NCI-H2171 treated with DMSO at 0.1 percent for 48 hours (cell line): Measurements from ENCODE around the gene GRP.

ENCODE experiments used
- DNase-seq: peaks from one replicate; lab custom pipeline; 2025; lab: John Stamatoyannopoulos, UW

GRP gene

DNA sequence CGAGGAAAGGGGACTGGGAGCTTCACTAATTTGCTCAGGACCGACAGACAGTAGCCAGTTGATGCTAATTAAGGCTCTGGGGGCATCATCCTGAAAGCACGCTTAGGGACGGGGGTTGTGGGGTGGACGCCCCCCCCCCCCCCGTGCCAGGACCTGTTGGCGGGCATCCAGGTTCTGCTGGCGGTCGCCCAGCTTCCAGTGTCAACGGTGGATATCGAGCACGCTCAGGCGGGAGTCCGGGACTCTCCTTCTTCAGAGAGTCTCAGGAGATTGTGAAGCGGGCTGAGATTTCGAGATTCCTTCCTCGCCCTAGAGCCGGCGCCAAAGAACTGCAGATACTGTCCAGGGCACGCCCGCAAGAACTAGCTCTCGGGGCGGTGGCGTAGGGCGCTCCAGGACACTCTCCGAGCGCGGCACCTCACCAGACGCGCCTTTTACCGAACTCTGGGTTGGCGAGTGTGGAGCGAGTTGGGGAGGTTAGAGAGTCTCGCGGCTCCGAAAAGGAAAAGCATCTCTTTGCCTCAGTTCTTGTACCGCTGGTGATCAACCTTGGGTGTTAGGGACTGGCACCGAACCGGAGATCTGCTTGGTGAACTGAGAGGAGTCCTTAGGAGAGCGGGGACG lies 47.7 kb downstream of the GRP start:
- DNase-seq, result no peak

DNA sequence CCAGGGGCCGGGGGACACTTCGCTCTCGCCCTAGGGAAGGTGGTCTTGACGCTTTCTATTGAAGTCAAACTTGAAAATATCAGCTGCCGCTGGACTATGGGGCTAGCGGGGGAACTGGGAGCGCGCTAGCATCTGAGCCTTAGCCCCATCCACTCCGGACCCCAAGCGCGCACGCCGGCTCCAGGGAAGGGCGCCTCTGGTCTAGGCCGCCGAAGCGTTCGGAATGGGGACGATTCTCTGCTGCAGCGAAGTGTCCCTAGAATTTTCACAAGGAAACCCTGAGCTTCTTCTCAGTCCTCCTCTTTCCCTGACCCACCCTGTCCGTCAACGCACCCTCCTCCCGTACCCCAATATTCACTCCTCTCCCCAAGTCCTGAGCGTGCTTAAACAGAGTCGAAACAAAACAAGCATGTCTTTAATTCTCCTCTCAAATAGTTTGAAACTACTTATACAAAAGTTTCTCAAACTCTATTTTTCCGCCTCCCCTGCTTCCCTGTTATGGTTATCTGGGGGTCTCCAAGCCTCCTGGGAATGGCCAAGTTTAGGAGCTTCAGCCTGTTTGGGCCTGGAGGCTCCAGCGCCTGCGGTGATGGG lies 48.3 kb downstream of the GRP start:
- no peak for DNase-seq

DNA sequence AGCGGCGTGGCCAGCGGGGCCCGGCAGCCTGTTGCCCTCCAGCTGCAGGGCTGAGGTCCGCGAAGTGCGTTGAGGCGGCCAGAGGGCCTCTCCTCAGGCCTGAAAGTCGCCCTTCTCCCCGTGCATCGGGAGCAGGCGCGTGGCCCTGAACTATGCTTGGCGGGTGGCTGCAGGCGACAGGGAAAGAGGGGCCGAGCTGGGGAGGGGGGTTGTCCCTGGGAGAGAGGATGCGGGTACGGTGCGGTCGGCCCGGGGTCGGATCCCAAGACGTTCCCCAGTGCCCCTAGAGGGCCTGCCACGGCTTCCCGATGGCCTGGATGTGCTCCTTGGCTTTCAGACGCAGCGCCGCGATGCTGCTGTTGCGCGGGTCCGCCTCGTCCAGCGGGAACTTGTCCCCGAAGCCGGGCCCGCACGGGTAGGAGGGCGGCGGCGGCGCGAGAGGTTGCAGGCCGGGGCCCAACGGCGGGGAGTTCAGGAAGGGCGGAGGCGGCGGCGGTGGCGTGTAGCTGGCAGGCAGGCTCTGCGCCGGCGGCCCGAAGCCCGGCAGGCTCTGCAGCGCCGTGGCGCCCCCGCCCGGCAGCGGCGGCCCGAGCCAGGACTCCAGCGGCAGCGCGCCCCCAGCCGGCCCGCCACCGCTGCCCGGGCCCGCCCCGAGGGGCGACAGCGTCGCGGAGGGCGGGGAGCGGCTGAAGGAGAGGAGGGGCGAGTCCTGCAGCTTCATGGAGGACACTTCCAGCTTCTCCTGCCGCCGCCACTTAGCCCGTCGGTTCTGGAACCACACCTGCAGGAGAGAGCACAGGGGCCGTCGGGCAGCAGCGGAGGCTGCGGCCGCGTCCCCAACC lies 49.0 kb downstream of the GRP start:
- no peak for DNase-seq

DNA sequence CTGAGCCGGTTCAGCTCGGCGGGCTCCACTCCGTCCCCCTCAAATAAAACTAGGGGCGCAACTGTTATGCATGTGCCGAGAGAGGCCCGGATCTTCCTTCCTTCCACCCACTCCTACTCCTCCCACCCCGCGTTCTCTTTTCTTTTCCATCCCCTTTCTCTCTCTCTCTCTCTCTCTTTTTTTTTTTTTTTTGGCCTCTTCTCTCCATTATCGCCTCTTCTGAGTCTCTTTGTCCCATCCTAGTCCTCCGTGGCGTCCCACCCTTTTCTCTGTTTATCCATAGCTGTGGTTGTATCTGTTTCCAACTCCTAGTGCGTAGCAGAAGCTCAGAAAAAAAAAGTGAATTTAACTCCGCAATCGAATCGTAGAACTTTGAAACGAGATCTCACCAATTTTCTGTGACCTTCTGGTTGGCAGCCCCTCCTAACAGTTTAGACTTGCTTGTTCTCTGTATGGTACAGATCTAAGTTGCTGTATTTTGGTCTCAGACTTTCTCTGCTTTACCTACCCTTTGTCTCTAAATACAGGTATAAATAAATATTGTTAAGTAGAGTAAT lies 49.7 kb downstream of the GRP start:
- no peak for DNase-seq

DNA sequence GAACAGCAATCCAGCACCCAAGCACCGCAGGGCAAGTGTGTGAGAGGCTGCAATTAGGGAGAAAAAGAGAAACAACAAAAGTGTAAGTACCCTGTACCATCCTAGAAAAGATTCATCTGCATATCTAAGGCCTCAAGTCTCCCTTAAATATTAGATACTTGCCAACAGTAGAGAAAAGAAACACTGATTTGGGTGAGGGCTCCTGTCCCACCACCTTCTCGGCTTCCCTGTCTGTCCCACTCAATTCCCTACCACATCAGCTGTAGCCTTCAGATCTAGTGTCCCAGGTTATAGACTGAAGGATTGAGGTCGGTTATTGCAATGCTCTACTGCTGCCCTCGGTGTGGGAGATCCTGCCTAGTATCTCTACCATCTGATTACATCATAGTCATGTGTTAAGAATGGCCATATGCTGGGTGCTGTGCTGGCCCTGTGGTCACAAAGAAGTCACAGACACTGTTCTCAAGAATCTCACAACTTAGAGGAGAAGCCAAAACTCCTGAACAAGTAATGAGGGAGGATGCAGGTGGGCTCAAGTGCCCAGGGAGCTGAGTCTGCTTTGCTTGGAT lies 50.8 kb downstream of the GRP start:
- no peak for DNase-seq

DNA sequence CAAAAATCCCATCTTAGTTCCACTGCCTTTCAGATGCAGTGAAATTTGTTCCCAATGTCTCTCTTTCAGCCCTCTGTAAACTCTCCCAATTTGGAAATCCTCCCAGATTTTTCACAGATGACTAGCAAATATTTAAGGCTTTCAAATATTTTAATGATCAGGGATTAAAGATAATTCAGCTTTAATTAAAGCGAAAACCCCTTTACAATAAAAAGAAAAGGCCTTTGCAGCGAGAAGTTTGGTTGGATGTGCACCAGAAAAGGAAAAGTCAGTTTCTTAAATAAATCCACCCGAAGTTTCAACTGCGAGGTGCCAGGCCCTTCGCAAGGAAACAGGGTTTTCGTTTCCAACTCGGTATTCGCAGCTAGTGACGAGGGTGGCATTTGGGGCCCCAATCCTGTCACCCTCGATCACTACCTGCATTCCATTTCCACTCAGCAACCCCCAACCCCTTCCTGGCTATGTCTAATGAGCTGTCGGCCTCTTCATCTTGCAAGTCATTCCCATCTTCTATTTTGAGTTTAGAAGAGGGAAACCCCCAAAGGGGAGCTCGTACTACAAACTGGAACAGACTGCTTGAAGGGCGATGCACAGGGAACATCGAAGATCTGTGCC lies 51.8 kb downstream of the GRP start:
- no peak for DNase-seq

DNA sequence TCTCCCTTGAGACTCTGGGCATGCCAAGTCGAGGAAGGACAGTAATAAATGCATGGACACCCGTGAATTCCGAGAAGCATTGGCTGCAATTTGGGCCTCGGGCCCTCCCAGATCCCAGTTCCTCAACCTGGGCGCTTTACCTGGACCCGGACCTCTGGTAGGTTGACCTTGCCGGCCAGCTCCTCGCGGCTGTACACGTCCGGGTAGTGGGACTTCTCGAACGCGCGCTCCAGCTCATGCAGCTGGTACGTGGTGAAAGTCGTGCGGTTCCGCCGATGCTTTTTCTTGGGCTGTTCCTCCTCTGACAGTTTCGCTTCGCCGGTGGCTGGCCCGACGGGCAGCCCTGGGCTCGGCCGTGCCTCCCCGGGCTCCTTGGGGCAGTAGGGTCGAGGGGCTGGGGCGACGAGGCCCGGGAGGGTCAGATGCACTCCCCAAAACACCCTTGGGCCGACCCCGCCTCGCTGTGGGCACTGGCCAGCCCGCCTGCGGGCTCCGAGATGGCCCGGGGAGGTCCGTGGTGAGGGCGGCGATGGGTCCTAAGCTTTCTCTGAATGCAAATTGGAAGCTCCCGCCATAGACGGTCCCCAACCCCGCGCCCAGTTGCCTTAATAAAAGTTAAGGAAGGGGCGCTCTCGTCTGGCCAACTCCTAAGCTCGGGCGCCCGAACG lies 52.4 kb downstream of the GRP start:
- DNase-seq, result no peak

DNA sequence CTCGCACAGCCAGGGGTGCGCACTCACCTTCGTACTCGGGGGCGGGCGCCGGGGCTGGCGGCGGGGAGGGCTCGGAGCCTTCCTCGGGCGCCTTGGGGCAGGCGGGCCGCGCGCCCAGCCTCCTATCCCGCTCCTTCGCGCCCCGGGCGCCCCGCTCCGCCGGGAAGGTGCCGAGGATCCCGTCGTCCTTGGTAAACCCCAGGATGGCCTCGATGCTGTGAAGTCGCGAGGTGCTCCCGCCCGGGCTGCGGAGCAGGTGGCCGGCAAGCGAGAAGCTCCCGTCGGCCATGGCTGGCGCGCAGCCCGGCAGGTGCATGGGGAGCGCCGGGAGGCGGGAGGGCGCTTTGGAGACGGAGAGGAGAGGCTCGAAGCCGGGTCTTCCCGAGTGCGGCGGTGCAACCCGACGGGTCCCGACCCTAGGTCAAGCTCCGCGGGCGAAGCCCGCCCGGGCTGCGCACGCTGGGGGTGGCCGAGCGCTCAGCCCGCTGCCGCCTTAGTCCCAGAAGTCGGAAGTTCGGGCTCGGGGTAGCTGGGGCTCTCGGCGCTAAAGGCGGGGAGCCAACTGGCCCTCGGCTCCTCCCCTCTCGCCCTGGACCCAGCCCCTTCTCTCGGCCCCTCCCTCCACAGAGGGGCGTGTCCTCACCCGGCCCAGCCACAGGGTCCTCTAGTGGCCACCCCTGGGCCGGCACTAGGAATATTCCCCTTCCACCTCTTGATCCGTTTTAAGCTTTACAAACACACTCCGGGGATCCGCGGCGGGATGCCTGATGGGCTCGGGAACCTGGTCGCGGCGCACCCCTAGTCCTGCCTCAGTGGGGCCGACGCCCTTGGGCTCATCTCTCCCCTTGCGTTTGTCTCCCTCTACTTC lies 53.2 kb downstream of the GRP start, which contains the start of gene RAX:
Gene RAX (minus strand): TSS at position 564 of the 868 bp plus-strand sequence. CDS start 248 bp downstream, at position 316.
- DNase-seq, result no peak

DNA sequence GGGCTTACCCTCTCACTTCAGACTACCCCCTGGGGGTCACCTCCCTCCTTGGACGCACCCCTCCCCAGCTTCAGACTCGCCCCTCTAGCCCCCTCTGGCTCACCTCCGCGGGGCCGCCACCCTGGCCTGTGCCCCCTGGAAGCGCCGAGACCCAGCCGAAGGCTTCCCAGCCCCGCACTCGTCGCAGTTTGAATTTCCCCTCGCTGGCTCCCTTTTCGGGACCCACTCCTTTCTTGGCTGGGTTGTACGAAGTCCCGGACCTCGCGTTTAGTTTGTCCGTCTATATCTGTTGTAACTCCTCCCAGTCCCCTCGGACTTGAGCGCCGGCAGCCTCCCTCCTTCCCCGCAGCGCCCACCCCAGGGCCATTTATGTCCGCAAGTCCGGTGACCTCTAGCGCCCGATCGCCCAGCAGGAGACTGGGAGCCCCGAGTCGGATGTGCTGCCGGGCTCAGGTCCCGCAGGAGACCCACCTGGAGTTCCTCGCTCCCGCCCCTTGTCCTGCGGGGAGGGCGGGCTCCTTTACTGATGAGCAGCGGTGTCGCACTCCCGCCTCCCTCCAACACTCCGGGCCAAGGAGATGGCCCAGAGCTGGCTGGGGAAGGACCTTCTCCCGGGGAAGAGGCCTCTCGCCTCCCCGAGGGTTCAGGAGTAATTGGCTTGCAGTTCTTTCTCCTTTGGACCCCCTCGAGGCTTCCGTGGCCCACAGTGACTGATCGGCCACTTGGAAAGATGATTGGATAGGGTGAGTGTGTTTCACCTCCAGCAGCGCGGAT lies 54.0 kb downstream of the GRP start:
- DNase-seq, result no peak

DNA sequence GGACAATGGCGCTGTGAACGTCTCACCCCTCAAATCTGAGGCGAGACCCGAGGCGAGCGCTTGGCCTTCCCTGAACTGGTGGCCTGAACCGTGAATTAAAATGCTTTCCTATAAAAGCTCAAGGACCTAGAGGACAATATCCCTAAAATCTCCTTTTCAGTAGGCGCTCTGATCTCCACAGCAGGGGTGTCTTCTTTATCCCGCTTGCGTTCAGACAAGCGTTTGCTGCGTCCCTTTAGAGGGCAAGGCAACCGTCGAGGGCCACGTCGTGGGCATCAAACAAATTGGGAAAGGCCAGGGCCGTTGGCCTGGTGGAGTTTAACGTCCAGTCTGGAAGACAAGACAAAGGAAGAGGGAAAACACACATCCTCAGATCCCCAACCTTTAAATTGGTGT lies 54.6 kb downstream of the GRP start:
- no peak for DNase-seq

DNA sequence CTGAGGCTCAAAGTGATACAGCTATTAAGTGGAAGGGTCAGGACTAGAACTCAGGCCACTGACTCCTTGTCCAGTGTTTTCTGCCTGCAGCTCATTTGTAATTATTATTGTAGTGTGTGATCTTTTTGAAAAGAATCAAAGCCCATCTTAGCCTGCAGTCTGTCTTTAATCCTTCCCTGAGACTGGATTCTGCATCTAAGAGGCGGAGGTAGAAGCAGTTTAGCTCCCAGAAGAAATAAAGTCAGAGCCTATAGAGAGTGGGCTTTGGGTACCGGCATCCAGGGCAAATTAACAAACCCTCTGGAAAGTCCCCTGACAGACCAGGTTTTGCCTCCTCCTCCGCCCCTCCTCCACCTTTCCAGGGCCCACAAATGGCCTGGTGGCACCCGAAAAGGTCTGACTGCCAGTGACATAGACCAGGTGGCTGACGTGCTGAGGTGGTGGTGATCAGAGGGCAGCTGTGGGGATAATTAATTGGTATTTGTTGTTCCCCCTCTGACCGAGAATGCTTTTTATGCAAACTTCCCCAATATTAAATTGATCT lies 55.5 kb downstream of the GRP start:
- DNase-seq, result no peak

DNA sequence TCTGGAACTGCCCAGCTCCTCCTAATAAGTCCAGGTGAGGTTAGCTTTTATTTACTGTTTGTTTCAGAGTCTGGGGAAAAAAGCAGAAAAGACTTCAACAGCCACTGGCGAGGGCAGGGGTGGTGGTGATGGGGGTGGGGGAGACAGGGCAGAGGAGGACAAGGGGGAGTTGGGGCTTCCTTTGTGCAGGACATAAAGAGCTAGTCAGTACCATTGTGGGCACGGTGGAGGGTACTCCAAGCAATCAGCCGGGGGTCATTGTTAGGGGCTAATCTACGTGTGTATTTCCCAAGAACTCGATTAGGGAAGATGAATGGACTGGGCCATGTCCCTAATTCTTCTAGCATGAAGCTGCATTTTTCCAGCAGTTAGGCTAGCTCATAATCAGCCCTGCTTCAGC lies 56.1 kb downstream of the GRP start:
- DNase-seq, result no peak

DNA sequence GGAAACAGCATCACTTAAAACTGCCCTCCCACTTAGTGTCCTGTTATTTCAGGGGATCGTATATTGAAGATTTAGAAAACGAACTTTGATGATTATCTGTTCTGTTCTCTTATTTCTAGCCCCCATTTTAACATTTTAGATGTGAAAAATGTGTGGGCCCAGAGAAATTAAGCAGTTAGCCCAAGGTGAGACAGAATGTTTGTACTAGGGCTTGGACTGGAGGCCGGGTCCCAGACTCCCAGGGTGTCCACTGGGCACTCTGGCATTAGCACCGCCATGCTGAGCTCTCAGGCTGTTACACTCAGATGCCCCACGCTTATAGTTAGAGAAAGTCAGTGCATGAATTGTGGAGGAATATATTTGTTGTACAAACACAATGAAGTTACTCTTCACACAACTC lies 58.8 kb downstream of the GRP start:
- DNase-seq, result no peak

DNA sequence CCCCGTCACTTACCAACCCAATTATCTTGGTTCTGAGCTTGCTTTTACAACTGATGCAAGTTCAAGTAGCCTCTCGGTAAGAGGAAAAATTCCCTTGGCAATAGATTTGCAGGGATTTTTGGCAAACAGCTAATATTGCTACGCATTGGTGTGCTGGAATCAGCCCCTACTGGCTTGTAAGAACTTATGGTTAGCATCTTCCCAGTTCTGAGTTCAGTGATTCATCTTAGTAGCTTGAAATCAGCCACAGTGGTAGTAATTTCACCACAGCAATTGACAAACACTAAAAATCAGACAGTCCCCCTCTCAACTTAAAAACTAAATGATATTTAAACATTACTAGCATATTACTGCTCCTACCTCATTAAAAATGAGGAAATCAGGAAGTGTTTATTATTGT lies 59.2 kb downstream of the GRP start:
- no peak for DNase-seq

DNA sequence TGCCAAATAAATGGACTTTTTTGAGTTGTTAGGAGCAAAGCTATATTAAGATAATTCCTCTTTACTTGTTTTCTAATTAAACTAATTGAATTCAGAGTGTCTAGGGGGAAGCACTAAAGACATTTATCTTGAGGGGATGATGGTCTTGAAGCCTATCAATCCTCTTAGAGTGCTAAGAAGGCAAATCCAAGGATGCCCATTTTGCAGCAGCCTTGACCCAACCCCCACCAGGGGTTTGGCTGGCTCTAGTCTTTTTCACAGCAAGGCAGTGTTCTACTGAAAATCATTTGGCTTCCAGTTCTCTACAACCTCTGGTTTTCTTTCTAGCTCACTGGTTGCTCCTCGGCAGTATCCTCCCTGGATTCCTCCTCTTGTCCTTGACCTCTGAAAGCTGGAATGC lies 59.8 kb downstream of the GRP start:
- DNase-seq, result no peak
